Measurements from ENCODE around the gene MIR17HG.

Gene MIR17HG

GRCh38 chr13:91400063-91400399 lies 52.5 kb downstream of the MIR17HG start:
- TF ChIP-seq, protein P1, sequence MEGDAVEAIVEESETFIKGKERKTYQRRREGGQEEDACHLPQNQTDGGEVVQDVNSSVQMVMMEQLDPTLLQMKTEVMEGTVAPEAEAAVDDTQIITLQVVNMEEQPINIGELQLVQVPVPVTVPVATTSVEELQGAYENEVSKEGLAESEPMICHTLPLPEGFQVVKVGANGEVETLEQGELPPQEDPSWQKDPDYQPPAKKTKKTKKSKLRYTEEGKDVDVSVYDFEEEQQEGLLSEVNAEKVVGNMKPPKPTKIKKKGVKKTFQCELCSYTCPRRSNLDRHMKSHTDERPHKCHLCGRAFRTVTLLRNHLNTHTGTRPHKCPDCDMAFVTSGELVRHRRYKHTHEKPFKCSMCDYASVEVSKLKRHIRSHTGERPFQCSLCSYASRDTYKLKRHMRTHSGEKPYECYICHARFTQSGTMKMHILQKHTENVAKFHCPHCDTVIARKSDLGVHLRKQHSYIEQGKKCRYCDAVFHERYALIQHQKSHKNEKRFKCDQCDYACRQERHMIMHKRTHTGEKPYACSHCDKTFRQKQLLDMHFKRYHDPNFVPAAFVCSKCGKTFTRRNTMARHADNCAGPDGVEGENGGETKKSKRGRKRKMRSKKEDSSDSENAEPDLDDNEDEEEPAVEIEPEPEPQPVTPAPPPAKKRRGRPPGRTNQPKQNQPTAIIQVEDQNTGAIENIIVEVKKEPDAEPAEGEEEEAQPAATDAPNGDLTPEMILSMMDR (IDR thresholded peaks at IDR 0.05; ENCODE audit: insufficient read depth, low read length, poor library complexity, severe bottlenecking), result no peak
- Histone ChIP-seq H3K27me3 (replicated peaks; ENCODE audit: control insufficient read depth, insufficient read depth, low read length) (peaks cover 1% of the 10 kb centered on the region; the same call in 1 of the 2 replicates), H3K36me3 (ENCODE audit: control insufficient read depth, insufficient read depth, low read length) (no peaks in the 10 kb centered on the region), H3K4me3 (replicated peaks; ENCODE audit: low read depth, low read length) (peak overlapping the region; percentile 78)
- no peak for DNase-seq (ENCODE audit: extremely low read depth, insufficient read length)

DNA sequence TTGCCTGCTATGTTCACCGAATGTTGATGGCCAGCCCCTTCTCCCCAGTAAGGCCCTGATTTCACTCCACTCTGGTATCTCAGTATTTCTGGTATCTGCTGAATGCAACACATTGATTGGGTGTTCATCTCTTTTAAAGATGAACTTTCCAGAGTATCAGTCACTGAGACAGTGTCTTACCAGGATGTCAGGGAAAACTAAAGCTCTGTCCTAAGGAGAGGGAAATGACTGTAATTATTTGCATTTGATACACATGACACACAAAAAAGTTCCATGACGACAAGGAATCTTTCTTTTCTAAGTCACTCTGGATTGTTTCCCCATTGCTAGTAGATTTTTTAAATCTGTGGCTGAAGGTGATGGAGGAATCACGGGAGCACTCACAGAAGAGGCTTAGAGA lies 53.2 kb downstream of the MIR17HG start:
- no peak for DNase-seq (ENCODE audit: extremely low read depth, insufficient read length)
- TF ChIP-seq, protein P1 (IDR thresholded peaks at IDR 0.05; ENCODE audit: insufficient read depth, low read length, poor library complexity, severe bottlenecking), result no peak
- Histone ChIP-seq H3K4me3 (replicated peaks; ENCODE audit: low read depth, low read length) (no peak overlapping the region), H3K36me3 (ENCODE audit: control insufficient read depth, insufficient read depth, low read length) (no peaks in the 10 kb centered on the region), H3K27me3 (replicated peaks; ENCODE audit: control insufficient read depth, insufficient read depth, low read length) (peaks cover 1% of the 10 kb centered on the region; the same call in 1 of the 2 replicates)

GRCh38 chr13:91401920-91402319 lies 54.4 kb downstream of the MIR17HG start:
- Histone ChIP-seq H3K4me3 (replicated peaks; ENCODE audit: low read depth, low read length) (no peak overlapping the region), H3K36me3 (ENCODE audit: control insufficient read depth, insufficient read depth, low read length) (no peaks in the 10 kb centered on the region), H3K27me3 (replicated peaks; ENCODE audit: control insufficient read depth, insufficient read depth, low read length) (peaks cover 1% of the 10 kb centered on the region; the same call in 1 of the 2 replicates)
- TF ChIP-seq, protein P1 (IDR thresholded peaks at IDR 0.05; ENCODE audit: insufficient read depth, low read length, poor library complexity, severe bottlenecking), result no peak
- DNase-seq (ENCODE audit: extremely low read depth, insufficient read length), result no peak

Measured in GM06990 (cell line).